GM19452 (cell line): ENCODE results near the gene GOPC.
"Not testable (repeated sequence)": the region's sequence is repeated elsewhere in the genome, so short reads cannot be mapped to it uniquely, and the experiment has no call there.

ENCODE experiments used
- ATAC-seq: cut with Tn5 transposase; IDR thresholded peaks from one replicate; pipeline ENCODE4 v1.9.1; 2021; ENCODE audit not compliant: unreplicated experiment

GOPC gene

GRCh38 chr6:117518870-117519269 lies 83.4 kb downstream of the GOPC start:
- ATAC-seq = no peak

- ATAC-seq = not testable (repeated sequence)
Observed at GRCh38 chr6:117517995-117518394, 84.3 kb downstream of the GOPC start.

- no peak for ATAC-seq
Observed at GRCh38 chr6:117515326-117515725, 87.0 kb downstream of the GOPC start.

GRCh38 chr6:117514655-117515054 lies 87.7 kb downstream of the GOPC start:
- ATAC-seq = no peak

GRCh38 chr6:117513778-117514365 lies 88.4 kb downstream of the GOPC start:
- ATAC-seq = no peak

GRCh38 chr6:117512987-117513573 lies 89.2 kb downstream of the GOPC start:
- no peak for ATAC-seq

GRCh38 chr6:117512056-117512828 lies 90.1 kb downstream of the GOPC start:
- ATAC-seq = no peak
